Stomach smooth muscle (tissue), 2 donors: ENCODE data around the gene MRM3.
A peak's percentile ranks its signal among the peaks of the same experiment; 100 is the strongest.
"Not testable (repeated sequence)": the region's sequence is repeated elsewhere in the genome, so short reads cannot be mapped to it uniquely, and the experiment has no call there.

Experiments used
- H3K27ac ChIP-seq: one replicate; pipeline ENCODE4 v1.7.0; 2013; ENCODE audit warnings: mild to moderate bottlenecking, low read length, inconsistent platforms
- H3K27me3 ChIP-seq, 2 donors: one replicate each; pipeline ENCODE4 v1.7.0; 2013; ENCODE audit warnings: low read length in 2 of 2; ENCODE audit not compliant: insufficient read depth in 2 of 2, control insufficient read depth in 1 of 2
- H3K36me3 ChIP-seq, 2 donors: one replicate each; pipeline ENCODE4 v1.7.0; 2013; ENCODE audit warnings: low read length in 2 of 2; ENCODE audit not compliant: control insufficient read depth in 2 of 2, insufficient read depth in 2 of 2
- H3K4me1 ChIP-seq: one replicate; pipeline ENCODE4 v1.7.0; 2013; ENCODE audit warnings: low read length; ENCODE audit not compliant: control insufficient read depth, insufficient read depth
- H3K4me3 ChIP-seq, 2 donors: one replicate each; pipeline ENCODE4 v1.7.0; 2013; ENCODE audit warnings: low read length in 2 of 2
- H3K9ac ChIP-seq, 2 donors: one replicate each; pipeline ENCODE4 v1.7.0; 2013; ENCODE audit warnings: low read length in 2 of 2, mild to moderate bottlenecking in 1 of 2
- H3K9me3 ChIP-seq, 2 donors: one replicate each; pipeline ENCODE4 v1.7.0; 2013; ENCODE audit warnings: low read length in 2 of 2; ENCODE audit not compliant: control insufficient read depth in 2 of 2
- donor health status: healthy.
- donor health status: Pancreatic carcinoma.

The MRM3 gene

DNA sequence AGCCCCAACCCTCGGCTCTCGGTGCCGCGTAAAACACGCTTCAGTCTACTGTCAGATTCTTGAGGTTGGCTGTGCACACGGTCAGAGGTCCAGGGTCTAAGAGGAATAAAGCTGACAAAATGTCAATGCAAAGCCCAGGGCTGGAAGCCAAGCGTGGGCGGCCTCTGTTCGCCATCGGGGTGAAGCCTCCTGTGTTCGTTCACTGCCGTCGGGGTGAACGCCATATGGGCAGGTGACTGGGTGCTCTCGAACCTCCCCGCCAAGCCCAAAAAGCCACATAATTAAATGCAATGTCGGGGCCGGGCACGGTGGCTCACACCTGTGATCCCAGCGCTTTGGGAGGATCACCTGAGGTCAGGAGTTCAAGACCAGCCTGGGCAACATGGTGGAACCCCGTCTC is 44.6 kb downstream of the MRM3 start:
- Histone ChIP-seq H3K36me3 (peaks cover 11 to 23% of the 10 kb centered on the region in 2 donors), H3K4me3 (no peak overlapping the region), H3K4me1 (no peaks in the 10 kb centered on the region), H3K27me3 (no peaks in the 10 kb centered on the region), H3K27ac (no peak overlapping the region), H3K9me3 (no peaks in the 10 kb centered on the region), H3K9ac (no peak overlapping the region)

DNA sequence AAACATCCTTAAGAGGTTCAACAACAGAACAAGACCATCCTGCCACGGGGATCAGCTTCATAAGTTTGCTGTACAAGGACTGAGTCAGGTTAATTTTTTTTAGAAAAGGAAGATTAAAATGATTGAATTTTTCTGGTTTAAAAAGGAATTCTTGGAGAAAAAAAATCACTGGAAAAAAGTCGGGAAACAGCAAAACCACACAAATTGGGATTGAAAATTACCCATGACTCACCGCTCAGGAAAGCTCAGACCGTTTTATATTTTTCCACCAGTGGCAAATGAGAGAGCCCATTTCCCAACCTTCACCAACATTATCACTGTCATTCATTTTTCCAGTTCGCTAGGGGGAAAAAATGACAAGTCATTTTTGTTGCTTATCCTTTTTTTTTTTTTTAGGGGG is 46.6 kb downstream of the MRM3 start:
- Histone ChIP-seq H3K9me3 (no peaks in the 10 kb centered on the region), H3K4me1 (no peaks in the 10 kb centered on the region), H3K36me3 (peaks cover 6 to 14% of the 10 kb centered on the region in 2 donors), H3K4me3 (no peak overlapping the region), H3K9ac (no peak overlapping the region), H3K27ac (no peak overlapping the region), H3K27me3 (no peaks in the 10 kb centered on the region)

DNA sequence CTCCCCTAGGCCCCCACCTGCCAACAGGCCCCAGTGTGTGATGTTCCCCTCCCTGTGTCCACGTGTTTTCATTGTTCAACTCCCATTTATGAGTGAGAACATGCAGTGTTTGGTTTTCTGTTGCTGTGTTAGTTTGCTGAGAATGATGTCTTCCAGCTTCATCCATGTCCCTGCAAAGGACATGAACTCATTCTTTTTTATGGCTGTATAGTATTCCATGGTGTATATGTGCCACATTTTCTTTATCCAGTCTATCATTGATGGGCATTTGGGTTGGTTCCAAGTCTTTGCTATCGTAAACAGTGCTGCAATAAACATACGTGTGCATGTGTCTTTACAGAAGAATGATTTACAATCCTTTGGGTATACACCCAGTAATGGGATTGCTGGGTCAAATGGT is 47.5 kb downstream of the MRM3 start:
- H3K27me3 ChIP-seq, H3K9me3 ChIP-seq, H3K27ac ChIP-seq, H3K4me1 ChIP-seq, H3K9ac ChIP-seq, H3K4me3 ChIP-seq: not testable (repeated sequence)
- H3K36me3 ChIP-seq, result peaks cover 6 to 12% of the 10 kb centered on the region in 2 donors

DNA sequence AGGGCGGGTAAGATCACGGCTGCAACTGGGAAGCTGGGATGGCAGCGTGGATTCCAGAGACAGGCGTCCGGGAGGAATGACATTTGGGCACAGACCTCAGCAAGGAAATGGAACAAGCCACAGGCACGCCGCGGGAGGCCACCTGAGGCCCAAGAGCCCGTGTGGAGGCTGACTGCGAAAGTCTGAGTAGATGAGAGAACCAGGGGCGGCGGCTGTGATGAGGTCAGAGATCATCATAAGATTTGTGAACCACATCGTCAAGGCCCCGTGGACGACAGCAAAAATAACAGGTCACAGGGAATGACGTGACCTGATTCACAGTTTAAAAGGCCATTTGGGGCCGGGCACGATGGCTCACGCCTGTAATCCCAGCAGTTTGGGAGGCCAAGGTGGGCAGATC is 48.2 kb downstream of the MRM3 start:
- H3K9me3 ChIP-seq, result no peaks in the 10 kb centered on the region
- peaks cover 9% of the 10 kb centered on the region for H3K4me1 ChIP-seq
- peaks cover 6 to 7% of the 10 kb centered on the region in 2 donors for H3K36me3 ChIP-seq
- no peak overlapping the region for H3K4me3 ChIP-seq
- no peak overlapping the region for H3K27ac ChIP-seq
- H3K9ac ChIP-seq, result no peak overlapping the region
- no peaks in the 10 kb centered on the region for H3K27me3 ChIP-seq

DNA sequence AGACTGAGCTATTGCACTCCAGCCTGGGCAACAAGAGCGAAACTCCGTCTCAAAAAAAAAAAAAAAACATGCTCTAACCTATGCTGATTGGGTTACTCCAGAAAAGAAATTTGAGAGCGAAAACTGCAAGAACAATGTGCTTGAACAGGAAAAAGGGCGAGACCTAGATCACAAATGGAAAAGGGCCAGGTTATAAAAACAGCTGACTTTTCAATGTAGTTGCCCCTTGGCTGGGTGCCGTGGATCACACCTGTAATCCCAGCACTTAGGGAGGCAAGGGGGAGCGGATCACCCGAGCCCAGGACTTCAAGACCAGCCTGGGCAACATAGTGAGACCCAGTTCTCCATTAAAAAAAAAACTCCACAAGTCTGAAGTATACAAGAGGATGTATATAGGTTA is 48.8 kb downstream of the MRM3 start:
- Histone ChIP-seq H3K36me3 (peaks cover 2 to 3% of the 10 kb centered on the region in 2 donors), H3K27me3 (no peaks in the 10 kb centered on the region), H3K9me3 (no peaks in the 10 kb centered on the region), H3K4me1 (peaks cover 12% of the 10 kb centered on the region), H3K27ac (no peak overlapping the region), H3K4me3 (no peak overlapping the region), H3K9ac (no peak overlapping the region)

DNA sequence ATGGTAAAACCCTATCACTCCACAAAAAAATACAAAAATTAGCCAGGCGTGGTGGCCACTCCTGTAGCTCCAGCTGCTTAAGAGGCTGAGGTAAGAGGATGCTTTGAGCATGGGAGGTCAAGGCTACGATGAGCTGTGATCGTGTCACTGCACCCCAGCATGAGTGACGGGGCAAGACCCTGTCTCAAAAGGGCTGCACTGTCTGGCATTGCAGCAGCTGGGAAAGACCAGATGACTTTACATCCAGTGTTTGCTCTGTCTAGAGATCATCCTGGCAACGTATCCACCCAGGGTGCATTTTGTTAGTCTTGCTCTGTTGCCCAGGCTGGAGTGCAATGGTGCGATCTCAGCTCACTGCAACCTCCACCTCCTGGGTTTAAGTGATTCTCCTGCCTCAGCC is 52.0 kb downstream of the MRM3 start:
- H3K36me3 ChIP-seq, result no peaks in the 10 kb centered on the region
- no peaks in the 10 kb centered on the region for H3K27me3 ChIP-seq
- no peak overlapping the region for H3K4me3 ChIP-seq
- H3K9ac ChIP-seq, result no peak overlapping the region
- H3K4me1 ChIP-seq, result peaks cover 16% of the 10 kb centered on the region
- H3K9me3 ChIP-seq, result no peaks in the 10 kb centered on the region
- H3K27ac ChIP-seq, result no peak overlapping the region

DNA sequence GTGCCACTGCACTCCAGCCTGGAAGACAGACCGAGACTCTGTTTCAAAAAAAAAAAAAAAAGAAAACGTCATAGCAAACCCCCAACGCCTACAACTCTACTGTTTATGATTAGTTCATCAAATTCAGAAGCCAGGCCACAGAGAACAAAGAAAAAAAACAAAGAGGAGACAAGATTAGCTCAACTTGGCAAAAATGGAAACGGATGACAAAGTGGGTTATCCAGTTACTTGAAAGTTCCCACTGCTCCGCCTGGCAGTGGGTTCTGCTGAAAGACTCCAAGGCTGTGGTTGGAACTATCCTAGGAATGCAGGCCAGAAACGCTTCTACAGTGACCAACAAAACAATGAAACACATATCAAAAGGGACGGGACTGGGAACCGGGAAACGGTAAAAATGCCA is 53.1 kb downstream of the MRM3 start:
- H3K36me3 ChIP-seq, result no peaks in the 10 kb centered on the region
- no peaks in the 10 kb centered on the region for H3K27me3 ChIP-seq
- H3K4me3 ChIP-seq, result no peak overlapping the region
- no peaks in the 10 kb centered on the region for H3K9me3 ChIP-seq
- peak overlapping the region; percentile 53 for H3K27ac ChIP-seq
- no peak overlapping the region for H3K9ac ChIP-seq
- H3K4me1 ChIP-seq, result peaks cover 16% of the 10 kb centered on the region

DNA sequence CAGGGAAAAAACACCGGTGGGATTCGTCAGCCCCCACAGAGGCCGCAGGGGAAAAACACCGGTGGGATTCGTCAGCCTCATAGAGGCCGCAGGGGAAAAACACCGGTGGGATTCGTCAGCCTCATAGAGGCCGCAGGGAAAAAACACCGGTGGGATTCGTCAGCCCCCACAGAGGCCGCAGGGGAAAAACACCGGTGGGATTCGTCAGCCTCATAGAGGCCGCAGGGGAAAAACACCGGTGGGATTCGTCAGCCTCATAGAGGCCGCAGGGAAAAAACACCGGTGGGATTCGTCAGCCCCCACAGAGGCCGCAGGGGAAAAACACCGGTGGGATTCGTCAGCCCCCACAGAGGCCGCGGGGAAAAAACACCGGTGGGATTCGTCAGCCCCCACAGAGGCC is 53.6 kb downstream of the MRM3 start:
- H3K27ac ChIP-seq, result peak overlapping the region; percentile 53

DNA sequence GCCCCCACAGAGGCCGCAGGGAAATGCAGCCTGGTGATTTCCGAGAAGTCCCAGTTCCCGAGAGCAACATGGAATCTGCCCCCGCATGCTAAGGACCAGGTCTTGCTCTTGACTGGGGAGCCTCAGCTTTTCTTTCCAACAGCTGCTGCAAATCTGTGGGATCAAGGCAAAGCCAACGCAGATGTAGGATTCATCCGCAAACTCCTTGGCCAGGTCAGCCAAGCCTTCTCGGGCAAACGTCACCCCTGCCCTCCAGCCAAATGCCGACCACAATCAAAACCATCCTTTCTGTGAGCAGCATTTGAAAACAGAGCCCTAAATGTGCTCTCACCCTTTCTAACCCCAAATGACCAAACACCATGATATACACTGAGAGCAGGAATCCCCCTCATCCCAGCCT is 54.0 kb downstream of the MRM3 start:
- H3K4me1 ChIP-seq, result peaks cover 16% of the 10 kb centered on the region
- no peaks in the 10 kb centered on the region for H3K36me3 ChIP-seq
- no peak overlapping the region for H3K4me3 ChIP-seq
- no peak overlapping the region for H3K9ac ChIP-seq
- peaks cover 0 to under 1% of the 10 kb centered on the region in 2 donors for H3K9me3 ChIP-seq
- peak overlapping the region; percentile 18 for H3K27ac ChIP-seq
- H3K27me3 ChIP-seq, result no peaks in the 10 kb centered on the region

More for the DNA sequence above, 53.6 kb downstream of the MRM3 start:
- not testable (repeated sequence) for H3K4me3 ChIP-seq, H3K9me3 ChIP-seq, H3K36me3 ChIP-seq, H3K9ac ChIP-seq, H3K27me3 ChIP-seq
- H3K4me1 ChIP-seq, result peaks cover 16% of the 10 kb centered on the region

DNA sequence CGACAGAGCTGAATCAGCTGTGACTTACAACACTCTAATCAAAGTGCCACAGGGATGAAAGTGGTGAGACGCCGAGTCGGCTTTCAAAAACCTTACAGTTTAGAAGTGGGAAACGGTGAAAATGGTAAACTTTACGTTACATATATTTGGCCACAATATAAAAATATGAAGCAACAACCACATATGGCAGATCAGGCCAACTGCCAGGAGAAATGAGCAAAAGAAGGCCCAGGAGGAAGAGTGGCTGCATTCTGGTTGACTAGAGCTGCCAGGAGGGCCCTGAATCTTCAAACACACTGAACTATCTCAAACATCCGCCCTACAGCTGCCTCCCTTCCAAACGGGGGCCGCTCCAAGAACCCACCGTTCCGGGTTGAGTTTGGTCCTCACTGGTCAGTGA is 56.3 kb downstream of the MRM3 start:
- Histone ChIP-seq H3K9me3 (peaks cover 0 to 4% of the 10 kb centered on the region in 2 donors), H3K27me3 (no peaks in the 10 kb centered on the region), H3K4me1 (peaks cover 16% of the 10 kb centered on the region), H3K9ac (no peak overlapping the region), H3K4me3 (no peak overlapping the region), H3K27ac (no peak overlapping the region), H3K36me3 (no peaks in the 10 kb centered on the region)

DNA sequence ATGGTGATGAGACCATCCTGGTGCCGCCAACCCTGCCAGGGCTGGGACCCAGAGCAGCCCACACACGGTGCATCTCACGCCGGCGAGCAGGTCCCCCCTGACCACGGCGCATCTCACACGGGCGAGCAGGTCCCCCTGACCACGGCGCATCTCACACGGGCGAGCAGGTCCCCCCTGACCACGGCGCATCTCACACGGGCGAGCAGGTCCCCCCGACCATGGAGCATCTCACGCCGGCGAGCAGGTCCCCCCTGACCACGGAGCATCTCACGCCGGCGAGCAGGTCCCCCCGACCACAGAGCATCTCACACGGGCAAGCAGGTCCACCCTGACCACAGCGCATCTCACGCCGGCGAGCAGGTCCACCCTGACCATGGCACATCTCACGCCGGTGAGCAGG is 59.2 kb downstream of the MRM3 start:
- H3K27me3 ChIP-seq, result no peaks in the 10 kb centered on the region
- H3K9me3 ChIP-seq, result peaks cover 0 to 4% of the 10 kb centered on the region in 2 donors
- H3K4me3 ChIP-seq, result no peak overlapping the region
- peaks cover 10% of the 10 kb centered on the region for H3K4me1 ChIP-seq
- H3K9ac ChIP-seq, result no peak overlapping the region
- H3K27ac ChIP-seq, result no peak overlapping the region
- H3K36me3 ChIP-seq, result no peaks in the 10 kb centered on the region
